ENCODE measurements around the gene SLC19A1.

GRCh38 chr21:45468971-45469272, 73.3 kb downstream of the SLC19A1 start:
- no peak for TF ChIP-seq CTCF (IDR thresholded peaks at IDR 0.05)
- TF ChIP-seq POLR2AphosphoS5 (IDR thresholded peaks at IDR 0.05), result no peak
- no peak for TF ChIP-seq POLR2A (IDR thresholded peaks at IDR 0.05)
- TF ChIP-seq EP300 (IDR thresholded peaks at IDR 0.05), result no peak
